ENCODE data around the gene NDFIP2.

DNA sequence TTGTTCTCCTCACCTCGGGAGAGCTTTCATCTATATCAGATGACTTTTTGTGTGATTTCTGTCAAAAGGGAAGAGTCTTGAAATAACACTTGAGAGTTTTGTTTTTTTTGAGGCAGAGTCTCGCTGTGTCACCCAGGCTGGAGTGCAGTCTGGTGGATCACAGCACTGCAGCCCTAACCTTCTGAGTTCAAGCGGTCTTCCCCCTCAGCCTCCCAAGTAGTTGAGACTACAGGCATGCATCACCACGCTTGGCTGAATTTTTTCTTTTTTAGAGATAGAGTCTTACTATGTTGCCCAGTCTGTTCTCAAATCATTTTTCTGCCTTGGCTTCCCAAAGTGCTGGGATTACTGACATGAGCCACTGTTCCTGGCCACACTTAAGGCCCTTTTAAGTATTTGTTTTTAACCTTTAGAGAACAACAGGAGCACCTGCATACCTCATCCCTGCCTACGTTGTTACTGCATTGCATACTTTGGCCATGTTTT lies 11.4 kb downstream of the NDFIP2 start:
- TF ChIP-seq, protein P1, sequence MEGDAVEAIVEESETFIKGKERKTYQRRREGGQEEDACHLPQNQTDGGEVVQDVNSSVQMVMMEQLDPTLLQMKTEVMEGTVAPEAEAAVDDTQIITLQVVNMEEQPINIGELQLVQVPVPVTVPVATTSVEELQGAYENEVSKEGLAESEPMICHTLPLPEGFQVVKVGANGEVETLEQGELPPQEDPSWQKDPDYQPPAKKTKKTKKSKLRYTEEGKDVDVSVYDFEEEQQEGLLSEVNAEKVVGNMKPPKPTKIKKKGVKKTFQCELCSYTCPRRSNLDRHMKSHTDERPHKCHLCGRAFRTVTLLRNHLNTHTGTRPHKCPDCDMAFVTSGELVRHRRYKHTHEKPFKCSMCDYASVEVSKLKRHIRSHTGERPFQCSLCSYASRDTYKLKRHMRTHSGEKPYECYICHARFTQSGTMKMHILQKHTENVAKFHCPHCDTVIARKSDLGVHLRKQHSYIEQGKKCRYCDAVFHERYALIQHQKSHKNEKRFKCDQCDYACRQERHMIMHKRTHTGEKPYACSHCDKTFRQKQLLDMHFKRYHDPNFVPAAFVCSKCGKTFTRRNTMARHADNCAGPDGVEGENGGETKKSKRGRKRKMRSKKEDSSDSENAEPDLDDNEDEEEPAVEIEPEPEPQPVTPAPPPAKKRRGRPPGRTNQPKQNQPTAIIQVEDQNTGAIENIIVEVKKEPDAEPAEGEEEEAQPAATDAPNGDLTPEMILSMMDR (IDR thresholded peaks at IDR 0.05): no peak
- no peak for TF ChIP-seq POLR2A (IDR thresholded peaks at IDR 0.05)
